ENCODE measurements around the gene IP6K1.
"Not testable (repeated sequence)": the region's sequence is repeated elsewhere in the genome, so short reads cannot be mapped to it uniquely, and the experiment has no call there.

IP6K1 gene

GRCh38 chr3:49688338-49689045 is 97.8 kb downstream of the IP6K1 start:
- DNase-seq (ENCODE audit: low spot score), result not testable (repeated sequence)

DNA sequence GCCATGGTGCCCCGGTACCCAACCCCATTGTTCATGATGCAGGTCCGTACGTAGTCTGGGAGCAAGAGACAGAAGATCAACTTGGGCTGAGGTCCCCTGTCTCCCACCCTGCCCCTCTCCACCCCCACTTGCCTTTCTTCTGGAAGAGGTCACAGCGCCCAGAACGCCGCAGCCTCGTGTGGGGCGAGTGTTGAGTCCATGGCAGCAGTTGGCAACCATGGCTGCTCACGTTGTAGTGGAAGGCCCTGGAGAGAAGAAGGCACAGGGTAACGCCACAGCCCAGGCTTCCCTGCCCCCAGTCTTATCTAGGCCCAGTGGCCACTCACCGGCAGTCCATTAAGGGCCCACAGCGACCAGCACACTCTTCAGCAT is 98.9 kb downstream of the IP6K1 start:
- not testable (repeated sequence) for DNase-seq (ENCODE audit: low spot score)

DNA sequence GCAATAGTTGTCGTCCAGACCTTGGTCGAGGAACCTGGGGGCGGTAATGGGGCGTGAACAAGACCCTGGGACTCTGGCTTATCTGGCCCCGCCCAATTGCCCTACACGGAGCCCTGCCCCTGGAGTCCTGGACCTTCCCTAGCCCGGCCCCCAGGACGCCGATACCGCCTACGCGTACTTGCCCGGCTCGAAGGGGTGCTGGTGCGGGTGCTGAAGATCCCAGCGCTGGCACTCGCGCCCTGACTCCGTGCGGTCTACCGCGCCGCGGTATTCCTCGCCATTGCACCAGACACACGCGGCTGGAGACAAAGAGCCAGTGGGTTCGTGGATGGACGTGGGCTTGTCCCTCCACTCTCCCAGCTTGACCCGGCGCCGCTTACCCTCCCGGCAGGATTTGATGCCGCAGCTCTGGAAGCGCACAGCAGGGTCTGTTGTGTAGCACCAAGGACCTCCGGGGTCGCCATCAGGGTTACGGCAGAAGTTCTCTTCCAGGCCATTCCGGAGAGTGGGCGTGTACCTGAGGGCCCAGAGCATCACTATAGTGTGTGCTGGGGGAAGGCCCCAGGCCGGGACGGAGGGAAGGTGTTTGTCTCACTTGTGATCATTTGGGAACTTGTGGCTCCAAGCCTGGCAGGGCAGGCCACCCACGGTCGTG is 99.4 kb downstream of the IP6K1 start:
- not testable (repeated sequence) for DNase-seq (ENCODE audit: low spot score)

GRCh38 chr3:49686346-49686745 is 100.0 kb downstream of the IP6K1 start:
- DNase-seq (ENCODE audit: low spot score), result not testable (repeated sequence)

GRCh38 chr3:49685846-49686245 is 100.5 kb downstream of the IP6K1 start:
- DNase-seq (ENCODE audit: low spot score), result not testable (repeated sequence)

GRCh38 chr3:49685103-49685502 is 101.2 kb downstream of the IP6K1 start:
- not testable (repeated sequence) for DNase-seq (ENCODE audit: low spot score)

DNA sequence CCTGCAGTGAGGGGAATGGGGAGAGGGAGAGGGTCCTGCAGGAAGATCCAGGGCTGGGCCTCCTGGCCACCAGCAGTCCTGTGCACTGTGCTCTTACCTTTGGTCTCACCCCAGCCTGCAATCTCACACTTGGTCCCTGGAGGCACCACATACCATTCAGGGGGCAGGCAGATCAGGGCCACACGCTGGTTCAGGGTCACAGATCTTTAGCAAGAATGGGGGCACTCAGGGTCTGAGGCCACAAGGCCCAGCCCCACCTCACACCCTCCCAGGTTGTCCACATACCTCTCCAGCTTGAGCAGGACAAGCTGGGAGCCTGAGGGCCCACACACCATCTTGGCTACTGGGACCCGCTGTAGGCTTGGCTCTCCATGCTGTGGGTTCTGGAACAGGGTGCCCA is 101.9 kb downstream of the IP6K1 start:
- DNase-seq (ENCODE audit: low spot score), result not testable (repeated sequence)

DNA sequence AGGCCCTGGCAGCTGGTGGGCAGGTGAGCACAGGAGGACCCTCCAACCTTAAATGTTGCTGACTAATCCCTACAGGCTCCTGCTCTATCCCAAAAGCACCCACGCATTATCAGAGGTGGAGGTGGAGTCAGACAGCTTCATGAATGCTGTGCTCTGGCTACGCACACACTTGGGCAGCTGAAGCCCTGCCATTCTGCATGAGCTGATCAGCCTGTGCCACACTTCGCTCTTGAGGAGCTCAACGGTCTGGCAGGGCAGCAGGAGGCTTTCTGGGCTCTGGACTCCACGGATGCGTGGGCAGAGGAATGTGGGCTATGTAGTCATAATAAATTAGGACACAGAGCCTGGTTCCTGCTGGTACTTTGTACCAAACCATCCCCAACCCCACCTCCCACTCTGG is 103.2 kb downstream of the IP6K1 start:
- no peak for DNase-seq (ENCODE audit: low spot score)

- DNase-seq (ENCODE audit: low spot score), result no peak
Measured at GRCh38 chr3:49681543-49681942, 104.8 kb downstream of the IP6K1 start.

GRCh38 chr3:49681232-49681522 is 105.2 kb downstream of the IP6K1 start:
- no peak for DNase-seq (ENCODE audit: low spot score)

DNA sequence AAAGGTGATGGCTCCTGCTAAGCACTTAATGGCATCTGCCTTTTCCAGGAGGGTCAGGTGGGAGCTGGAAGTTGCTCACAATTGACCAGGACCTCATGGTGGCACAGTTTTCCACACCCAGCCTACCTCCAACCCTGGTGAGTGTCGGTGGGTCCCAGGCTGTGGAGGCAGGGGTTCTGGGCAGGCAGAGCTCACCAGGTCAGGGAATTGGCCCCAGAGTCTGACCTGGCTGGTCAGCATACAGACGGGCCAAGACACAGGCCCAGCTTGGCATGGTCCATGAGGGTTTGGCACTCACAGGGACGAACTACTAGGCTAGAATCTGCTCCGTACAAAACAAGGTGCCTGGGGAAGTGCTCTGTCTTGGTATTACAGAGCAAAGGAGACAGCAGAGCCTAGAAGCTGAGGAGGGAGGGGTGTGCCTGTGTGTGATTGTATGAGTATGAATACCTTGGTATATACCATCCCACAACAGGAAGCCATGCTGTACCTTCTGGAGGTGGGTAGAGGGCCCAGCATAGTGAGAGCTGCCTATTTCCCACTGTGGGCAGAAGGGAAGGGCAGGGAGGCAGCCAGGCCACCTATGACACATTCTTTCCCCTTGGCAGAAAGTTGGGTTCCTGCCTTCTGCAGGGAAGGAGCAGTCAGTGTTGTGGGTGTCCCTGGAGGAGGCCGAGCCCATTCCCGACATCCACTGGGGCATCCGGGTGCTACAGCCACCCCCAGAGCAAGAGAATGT is 105.7 kb downstream of the IP6K1 start:
- no peak for DNase-seq (ENCODE audit: low spot score)

DNA sequence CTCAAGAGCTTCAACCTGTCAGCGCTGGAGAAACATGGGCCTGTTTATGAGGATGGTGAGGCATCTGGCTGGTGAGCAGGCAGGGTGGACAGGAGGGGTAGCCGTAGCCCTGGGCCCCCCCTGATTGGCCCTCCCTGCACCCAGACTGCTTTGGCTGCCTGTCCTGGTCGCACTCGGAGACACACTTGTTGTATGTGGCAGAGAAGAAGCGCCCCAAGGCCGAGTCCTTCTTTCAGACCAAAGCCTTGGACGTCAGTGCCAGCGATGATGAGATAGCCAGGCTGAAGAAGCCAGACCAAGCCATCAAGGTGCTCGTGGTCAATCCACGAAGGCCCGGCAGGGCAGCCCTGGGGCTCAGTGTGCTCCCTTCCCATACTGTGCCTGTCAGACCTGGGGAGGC is 110.4 kb downstream of the IP6K1 start:
- DNase-seq (ENCODE audit: low spot score), result no peak

DNA sequence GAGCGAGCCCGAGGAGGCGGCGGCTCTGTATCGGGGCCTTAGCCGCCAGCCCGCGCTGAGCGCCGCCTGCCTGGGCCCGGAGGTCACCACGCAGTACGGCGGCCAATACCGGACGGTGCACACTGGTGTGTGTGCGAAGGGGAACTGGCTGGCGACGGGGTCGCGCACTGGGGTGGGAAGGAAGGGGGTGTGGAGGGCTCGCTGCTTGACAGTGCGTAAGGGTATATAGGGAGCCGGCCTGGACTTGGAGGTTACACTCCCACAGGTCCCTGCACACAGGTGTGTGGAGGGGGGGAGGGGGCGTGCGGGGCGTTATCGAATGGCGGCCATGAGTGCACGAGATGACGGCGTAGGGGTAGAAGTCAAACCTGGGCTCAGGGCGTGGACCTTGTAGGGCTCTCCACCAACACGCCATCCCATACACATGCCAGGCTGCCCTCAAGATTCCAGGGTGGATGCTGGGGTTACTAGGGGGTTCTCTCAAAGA is 111.8 kb downstream of the IP6K1 start:
- no peak for DNase-seq (ENCODE audit: low spot score)
